ENCODE data around the gene PADI2. TPM values are rescaled to one million over a fixed set of nuclear protein-coding genes. Genes with fewer than 3 reads are reported as not detected.

Gene PADI2
- total and polyA plus RNA-seq, 5 donors from 2014 or later: 0.08 TPM; not detected in 4

DNA sequence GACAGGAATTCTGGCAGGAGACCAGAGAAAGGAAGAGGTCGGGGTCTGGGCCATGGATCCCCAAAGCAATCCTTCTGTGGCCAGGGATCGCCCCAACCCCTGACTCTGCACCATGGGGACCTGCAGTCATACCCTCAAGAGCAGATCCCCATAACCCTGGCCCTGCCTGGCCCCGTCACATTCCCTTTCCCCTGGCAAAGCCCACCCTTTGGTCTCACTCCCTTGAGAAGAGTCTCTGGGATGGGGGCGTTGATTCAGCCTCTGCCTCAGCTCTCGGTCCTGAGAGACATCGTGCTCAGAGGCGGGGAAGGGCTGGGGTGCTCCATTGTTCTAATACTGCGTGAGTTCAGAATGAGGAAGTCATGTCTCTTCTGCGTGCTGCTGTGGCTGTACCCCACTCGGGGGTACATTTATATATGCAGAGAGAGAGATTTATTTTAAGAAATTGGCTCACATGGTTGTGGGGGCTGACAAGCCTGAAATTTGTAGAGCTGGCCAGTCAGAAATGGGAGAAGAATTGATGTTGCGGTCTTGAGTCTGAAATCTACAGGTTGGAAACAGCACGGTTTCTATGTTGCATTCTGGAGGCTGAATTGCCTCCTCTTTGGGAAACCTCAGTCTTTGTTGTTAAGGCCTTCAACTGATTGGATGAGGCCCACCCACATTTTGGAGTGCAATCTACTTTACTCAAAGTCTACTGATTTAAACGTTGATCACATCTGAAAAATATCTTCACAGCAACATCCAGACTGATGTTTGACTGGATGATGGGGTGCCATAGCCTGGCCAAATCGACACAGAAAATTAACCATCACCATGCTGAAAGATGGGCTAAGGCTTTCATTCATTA, 4.2 kb upstream of the PADI2 start:
- ATAC-seq (ENCODE audit: low read depth in 2 of 2) (no peak), DNase-seq (no peak)
- H3K36me3 Mint-ChIP-seq: no peaks in the 10 kb centered on the region
- no peak overlapping the region for H3K4me3 Mint-ChIP-seq
- Histone ChIP-seq H3K36me3 (ENCODE audit: control insufficient read depth, insufficient read depth, low read length) (no peaks in the 10 kb centered on the region), H3K27ac (ENCODE audit: insufficient read depth, low read length, poor library complexity, severe bottlenecking) (no peak overlapping the region), H3K4me3 (ENCODE audit: low read depth, low read length) (no peak overlapping the region), H3K27me3 (ENCODE audit: control insufficient read depth, insufficient read depth, low read length) (peaks cover under 1% of the 10 kb centered on the region), H3K4me1 (ENCODE audit: control insufficient read depth, insufficient read depth, low read length, poor library complexity, severe bottlenecking) (peaks cover 9% of the 10 kb centered on the region), H3K9me3 (ENCODE audit: control insufficient read depth in 2 of 2, low read length in 2 of 2) (no peaks in the 10 kb centered on the region)
- H3K4me1 Mint-ChIP-seq: peaks cover 0 to 10% (median under 1%) of the 10 kb centered on the region in 4 donors
- H3K9me3 Mint-ChIP-seq: no peaks in the 10 kb centered on the region
- peaks cover 33% of the 10 kb centered on the region for H3K27me3 Mint-ChIP-seq
- H3K27ac Mint-ChIP-seq: no peak overlapping the region

- no peaks in the 10 kb centered on the region for H3K36me3 ChIP-seq (ENCODE audit: control insufficient read depth, insufficient read depth, low read length)
- no peaks in the 10 kb centered on the region for H3K36me3 Mint-ChIP-seq
- peaks cover 4% of the 10 kb centered on the region for H3K27me3 ChIP-seq (ENCODE audit: control insufficient read depth, insufficient read depth, low read length)
- H3K4me1 ChIP-seq (ENCODE audit: control insufficient read depth, insufficient read depth, low read length, poor library complexity, severe bottlenecking): peaks cover 9% of the 10 kb centered on the region
- ATAC-seq (ENCODE audit: low read depth in 2 of 2) (no peak), DNase-seq (no peak)
- H3K9me3 ChIP-seq (ENCODE audit: control insufficient read depth in 2 of 2, low read length in 2 of 2): no peaks in the 10 kb centered on the region
- peaks cover 0 to 12% (median under 1%) of the 10 kb centered on the region in 4 donors for H3K4me1 Mint-ChIP-seq
- H3K4me3 ChIP-seq (ENCODE audit: low read depth, low read length): no peak overlapping the region
- peaks cover 39% of the 10 kb centered on the region for H3K27me3 Mint-ChIP-seq
- H3K4me3 Mint-ChIP-seq: no peak overlapping the region
- no peak overlapping the region for H3K27ac ChIP-seq (ENCODE audit: insufficient read depth, low read length, poor library complexity, severe bottlenecking)
- H3K9me3 Mint-ChIP-seq: no peaks in the 10 kb centered on the region
- H3K27ac Mint-ChIP-seq: no peak overlapping the region
Measured at GRCh38 chr1:17122521-17123164, 3.4 kb upstream of the PADI2 start.

- peaks cover 9% of the 10 kb centered on the region for H3K4me1 ChIP-seq (ENCODE audit: control insufficient read depth, insufficient read depth, low read length, poor library complexity, severe bottlenecking)
- DNase-seq (no peak), ATAC-seq (ENCODE audit: low read depth in 2 of 2) (no peak)
- H3K27me3 Mint-ChIP-seq: peaks cover 46% of the 10 kb centered on the region
- H3K36me3 ChIP-seq (ENCODE audit: control insufficient read depth, insufficient read depth, low read length): no peaks in the 10 kb centered on the region
- H3K27me3 ChIP-seq (ENCODE audit: control insufficient read depth, insufficient read depth, low read length): peaks cover 6% of the 10 kb centered on the region
- no peak overlapping the region for H3K4me3 Mint-ChIP-seq
- H3K4me1 Mint-ChIP-seq: peaks cover 0 to 12% (median under 1%) of the 10 kb centered on the region in 4 donors
- H3K27ac Mint-ChIP-seq: no peak overlapping the region
- H3K4me3 ChIP-seq (ENCODE audit: low read depth, low read length): no peak overlapping the region
- no peaks in the 10 kb centered on the region for H3K9me3 ChIP-seq (ENCODE audit: control insufficient read depth in 2 of 2, low read length in 2 of 2)
- H3K27ac ChIP-seq (ENCODE audit: insufficient read depth, low read length, poor library complexity, severe bottlenecking): no peak overlapping the region
- no peaks in the 10 kb centered on the region for H3K36me3 Mint-ChIP-seq
- H3K9me3 Mint-ChIP-seq: no peaks in the 10 kb centered on the region
Measured at GRCh38 chr1:17121881-17122280, 2.6 kb upstream of the PADI2 start.

- H3K27ac Mint-ChIP-seq: no peak overlapping the region
- H3K27me3 ChIP-seq (ENCODE audit: control insufficient read depth, insufficient read depth, low read length): peaks cover 9% of the 10 kb centered on the region
Measured at GRCh38 chr1:17120962-17121837, 1.9 kb upstream of the PADI2 start.

GRCh38 chr1:17120481-17120877, 1.2 kb upstream of the PADI2 start:
- Mint-ChIP-seq H3K36me3 (no peaks in the 10 kb centered on the region), H3K27ac (no peak overlapping the region), H3K4me1 (peaks cover 0 to 9% (median 0%) of the 10 kb centered on the region in 4 donors), H3K9me3 (no peaks in the 10 kb centered on the region), H3K4me3 (no peak overlapping the region), H3K27me3 (peaks cover 46% of the 10 kb centered on the region)
- no peaks in the 10 kb centered on the region for H3K36me3 ChIP-seq (ENCODE audit: control insufficient read depth, insufficient read depth, low read length)
- H3K4me3 ChIP-seq (ENCODE audit: low read depth, low read length): no peak overlapping the region
- ATAC-seq (ENCODE audit: low read depth in 2 of 2) (no peak), DNase-seq (no peak)
- H3K27ac ChIP-seq (ENCODE audit: insufficient read depth, low read length, poor library complexity, severe bottlenecking): no peak overlapping the region
- peaks cover 9% of the 10 kb centered on the region for H3K27me3 ChIP-seq (ENCODE audit: control insufficient read depth, insufficient read depth, low read length)
- peaks cover 9% of the 10 kb centered on the region for H3K4me1 ChIP-seq (ENCODE audit: control insufficient read depth, insufficient read depth, low read length, poor library complexity, severe bottlenecking)
- no peaks in the 10 kb centered on the region for H3K9me3 ChIP-seq (ENCODE audit: control insufficient read depth in 2 of 2, low read length in 2 of 2)

More at GRCh38 chr1:17120962-17121837, 1.9 kb upstream of the PADI2 start:
- ATAC-seq (ENCODE audit: low read depth in 2 of 2): no peak
- Histone ChIP-seq H3K4me1 (ENCODE audit: control insufficient read depth, insufficient read depth, low read length, poor library complexity, severe bottlenecking) (peaks cover 9% of the 10 kb centered on the region), H3K9me3 (ENCODE audit: control insufficient read depth in 2 of 2, low read length in 2 of 2) (no peaks in the 10 kb centered on the region), H3K27ac (ENCODE audit: insufficient read depth, low read length, poor library complexity, severe bottlenecking) (no peak overlapping the region), H3K4me3 (ENCODE audit: low read depth, low read length) (no peak overlapping the region), H3K36me3 (ENCODE audit: control insufficient read depth, insufficient read depth, low read length) (no peaks in the 10 kb centered on the region)
- H3K4me1 Mint-ChIP-seq: peaks cover 0 to 12% (median under 1%) of the 10 kb centered on the region in 4 donors
- no peak overlapping the region for H3K4me3 Mint-ChIP-seq
- H3K36me3 Mint-ChIP-seq: no peaks in the 10 kb centered on the region
- no peak for DNase-seq
- peaks cover 49% of the 10 kb centered on the region for H3K27me3 Mint-ChIP-seq
- H3K9me3 Mint-ChIP-seq: no peaks in the 10 kb centered on the region

DNA sequence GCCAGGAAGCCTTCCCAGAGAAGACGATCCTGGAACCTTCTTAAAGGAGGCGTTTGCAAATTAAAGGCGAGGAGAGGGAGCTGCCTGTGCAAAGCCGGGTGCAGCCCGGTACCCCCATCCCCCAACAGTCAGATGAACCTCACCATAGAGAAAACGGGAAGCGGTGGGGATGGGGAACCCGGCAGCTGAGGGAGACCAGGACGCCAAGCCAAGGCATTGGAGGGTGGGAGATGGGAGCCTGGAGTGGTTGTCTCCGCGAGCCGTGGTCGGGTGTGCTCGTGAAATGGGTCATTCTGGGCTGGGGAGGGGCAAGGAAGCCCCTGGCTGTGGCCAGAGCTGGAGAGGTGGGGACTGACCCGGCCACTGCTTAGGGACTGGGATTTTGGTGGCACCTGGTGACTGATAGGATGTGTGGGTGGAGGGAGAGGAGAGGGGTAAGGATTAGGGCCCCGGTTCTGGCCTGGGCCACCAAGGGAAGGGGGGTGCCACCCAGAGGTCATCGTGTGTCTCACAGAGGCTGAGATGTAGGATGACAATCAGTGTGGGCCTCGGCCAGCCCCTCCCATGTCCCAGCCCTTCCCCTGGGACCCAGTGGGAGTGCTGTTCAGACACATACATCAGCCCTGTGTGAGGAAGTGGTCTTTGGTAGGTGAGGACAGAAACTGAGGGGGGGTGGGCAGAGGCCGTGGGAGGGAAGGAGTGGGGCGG, 676 bp upstream of the PADI2 start:
- Histone ChIP-seq H3K27ac (ENCODE audit: insufficient read depth, low read length, poor library complexity, severe bottlenecking) (no peak overlapping the region), H3K36me3 (ENCODE audit: control insufficient read depth, insufficient read depth, low read length) (no peaks in the 10 kb centered on the region), H3K4me1 (ENCODE audit: control insufficient read depth, insufficient read depth, low read length, poor library complexity, severe bottlenecking) (peaks cover 9% of the 10 kb centered on the region), H3K9me3 (ENCODE audit: control insufficient read depth in 2 of 2, low read length in 2 of 2) (no peaks in the 10 kb centered on the region), H3K27me3 (ENCODE audit: control insufficient read depth, insufficient read depth, low read length) (peaks cover 9% of the 10 kb centered on the region), H3K4me3 (ENCODE audit: low read depth, low read length) (no peak overlapping the region)
- H3K4me3 Mint-ChIP-seq: peak overlapping the region in 1 of 4 donors; percentile 24
- ATAC-seq (ENCODE audit: low read depth in 2 of 2) (no peak), DNase-seq (no peak)
- no peaks in the 10 kb centered on the region for H3K9me3 Mint-ChIP-seq
- H3K4me1 Mint-ChIP-seq: peaks cover 0 to 9% (median 0%) of the 10 kb centered on the region in 4 donors
- no peak overlapping the region for H3K27ac Mint-ChIP-seq
- H3K36me3 Mint-ChIP-seq: no peaks in the 10 kb centered on the region
- peaks cover 45% of the 10 kb centered on the region for H3K27me3 Mint-ChIP-seq

GRCh38 chr1:17118706-17119075, 560 bp downstream of the PADI2 start:
- no peak overlapping the region for H3K27ac Mint-ChIP-seq
- no peak overlapping the region for H3K27ac ChIP-seq (ENCODE audit: insufficient read depth, low read length, poor library complexity, severe bottlenecking)

More at GRCh38 chr1:17118706-17119075, 560 bp downstream of the PADI2 start:
- ATAC-seq (ENCODE audit: low read depth in 2 of 2): no peak
- H3K27me3 ChIP-seq (ENCODE audit: control insufficient read depth, insufficient read depth, low read length): peaks cover 9% of the 10 kb centered on the region
- H3K4me3 Mint-ChIP-seq: peak overlapping the region in 1 of 4 donors; percentile 54
- H3K4me3 ChIP-seq (ENCODE audit: low read depth, low read length): no peak overlapping the region
- H3K4me1 Mint-ChIP-seq: peaks cover 0 to 9% (median 0%) of the 10 kb centered on the region in 4 donors
- no peaks in the 10 kb centered on the region for H3K9me3 ChIP-seq (ENCODE audit: control insufficient read depth in 2 of 2, low read length in 2 of 2)
- no peak for DNase-seq
- peaks cover 9% of the 10 kb centered on the region for H3K4me1 ChIP-seq (ENCODE audit: control insufficient read depth, insufficient read depth, low read length, poor library complexity, severe bottlenecking)
- no peaks in the 10 kb centered on the region for H3K36me3 Mint-ChIP-seq
- no peaks in the 10 kb centered on the region for H3K9me3 Mint-ChIP-seq
- peaks cover 45% of the 10 kb centered on the region for H3K27me3 Mint-ChIP-seq
- no peaks in the 10 kb centered on the region for H3K36me3 ChIP-seq (ENCODE audit: control insufficient read depth, insufficient read depth, low read length)

Measured in CD4-positive, CD25-positive, alpha-beta regulatory T cell (primary cell).